Stomach (tissue), 9 donors: ENCODE data around the gene ASB16. TPM values are rescaled to one million over a fixed set of nuclear protein-coding genes. Genes with fewer than 3 reads are reported as not detected.
"Not testable (repeated sequence)": the region's sequence is repeated elsewhere in the genome, so short reads cannot be mapped to it uniquely, and the experiment has no call there.

ENCODE experiments used
- DNase-seq, 2 donors: peaks; one replicate each; pipeline versions ENCODE4 v3.0.0 to v3.0.0-alpha.2; 2013 to 2019
- H3K27ac ChIP-seq, 5 donors: fragments of 200-600 bp in 4 of 5; sonication (generic) in 4 of 5; one replicate each; pipeline ENCODE4 v1.5.1; 2013 to 2019; ENCODE audit warnings: mild to moderate bottlenecking in 1 of 5, moderate library complexity in 1 of 5
- H3K27me3 ChIP-seq, 3 donors: fragments of 200-600 bp; sonication (generic); one replicate each; pipeline ENCODE4 v1.5.1; 2017 to 2019; ENCODE audit warnings: mixed run types in 1 of 3
- H3K36me3 ChIP-seq, 4 donors: fragments of 200-600 bp; sonication (generic); 1 replicate in 3 of 4; 2 replicates in 1 of 4; pipeline ENCODE4 v1.5.1; 2016 to 2019
- H3K4me1 ChIP-seq, 4 donors: fragments of 200-600 bp; sonication (generic); one replicate each; pipeline ENCODE4 v1.5.1; 2016 to 2019
- H3K4me3 ChIP-seq, 4 donors: fragments of 200-600 bp; sonication (generic) in 3 of 4; one replicate each; pipeline ENCODE4 v1.5.1; 2016 to 2019; ENCODE audit warnings: mild to moderate bottlenecking in 1 of 4
- H3K9me3 ChIP-seq, 4 donors: fragments of 200-600 bp; sonication (generic); one replicate each; pipeline ENCODE4 v1.5.1; 2016 to 2019
- EP300 ChIP-seq: sonication (generic); formaldehyde crosslinking; IDR thresholded peaks from one replicate; pipeline ENCODE4 v1.6.1; 2017; ENCODE audit warnings: antibody characterized with exemption
- POLR2A ChIP-seq, 4 donors: fragments of 450-650 bp; IDR thresholded peaks; one replicate each; pipeline ENCODE4 v1.6.1; 2016; ENCODE audit warnings: antibody characterized with exemption in 4 of 4, control low read depth in 2 of 4, mild to moderate bottlenecking in 1 of 4, moderate library complexity in 1 of 4
- POLR2AphosphoS5 ChIP-seq, 3 donors: sonication (generic); formaldehyde crosslinking; IDR thresholded peaks; one replicate each; pipeline ENCODE4 v1.6.1; 2016; ENCODE audit warnings: antibody characterized with exemption in 3 of 3
- WGBS, 5 donors: extraction: QIAGEN DNeasy Blood & Tissue Kit in 3 of 5; methylation state at CpG; one replicate each; pipeline versions ENCODE4 v1.1.5 to v1.1.7; 2013 to 2018; 5-methylcytosine and 5-hydroxymethylcytosine counted together
- intact Hi-C: fragments of 100-400 bp; cut with DNase I; formaldehyde crosslinking; loops from one replicate; pipeline ENCODE4 v1.15.1; 2023; ENCODE audit warnings: low total_unique reads
- polyA plus RNA-seq, 3 donors: library from polyadenylated mRNA; stranded (reverse); fragments of 200-250 nt; gene quantifications; one replicate each; pipeline ENCODE4 v1.2.3, GENCODE V29; 2013
- total RNA-seq, 5 donors: library from RNA; depleted of rRNA; stranded (reverse); fragments of >200 nt; gene quantifications; one replicate each; pipeline versions ENCODE4 v1.1.0 to v1.2.3, GENCODE V29; 2014 to 2016
- TF ChIP-seq, protein P1 (sequence below), 7 experiments: fragments of 450-650 bp in 4 of 7; fragments of 200-600 bp in 3 of 7; sonication (generic) in 3 of 7; IDR thresholded peaks; one replicate each; pipeline ENCODE4 v1.5.1; 2016 to 2019; ENCODE audit warnings: antibody characterized with exemption in 7 of 7, control low read depth in 2 of 7, mild to moderate bottlenecking in 1 of 7
- donor health status: healthy with polysubstance abuse.
- donor health status: Bipolar disorder and iron deficiency.
- donor health status: healthy.

ASB16 gene
- total and polyA plus RNA-seq, 8 donors, result 0.30 to 0.73 (median 0.31) TPM; not detected in 5

DNA sequence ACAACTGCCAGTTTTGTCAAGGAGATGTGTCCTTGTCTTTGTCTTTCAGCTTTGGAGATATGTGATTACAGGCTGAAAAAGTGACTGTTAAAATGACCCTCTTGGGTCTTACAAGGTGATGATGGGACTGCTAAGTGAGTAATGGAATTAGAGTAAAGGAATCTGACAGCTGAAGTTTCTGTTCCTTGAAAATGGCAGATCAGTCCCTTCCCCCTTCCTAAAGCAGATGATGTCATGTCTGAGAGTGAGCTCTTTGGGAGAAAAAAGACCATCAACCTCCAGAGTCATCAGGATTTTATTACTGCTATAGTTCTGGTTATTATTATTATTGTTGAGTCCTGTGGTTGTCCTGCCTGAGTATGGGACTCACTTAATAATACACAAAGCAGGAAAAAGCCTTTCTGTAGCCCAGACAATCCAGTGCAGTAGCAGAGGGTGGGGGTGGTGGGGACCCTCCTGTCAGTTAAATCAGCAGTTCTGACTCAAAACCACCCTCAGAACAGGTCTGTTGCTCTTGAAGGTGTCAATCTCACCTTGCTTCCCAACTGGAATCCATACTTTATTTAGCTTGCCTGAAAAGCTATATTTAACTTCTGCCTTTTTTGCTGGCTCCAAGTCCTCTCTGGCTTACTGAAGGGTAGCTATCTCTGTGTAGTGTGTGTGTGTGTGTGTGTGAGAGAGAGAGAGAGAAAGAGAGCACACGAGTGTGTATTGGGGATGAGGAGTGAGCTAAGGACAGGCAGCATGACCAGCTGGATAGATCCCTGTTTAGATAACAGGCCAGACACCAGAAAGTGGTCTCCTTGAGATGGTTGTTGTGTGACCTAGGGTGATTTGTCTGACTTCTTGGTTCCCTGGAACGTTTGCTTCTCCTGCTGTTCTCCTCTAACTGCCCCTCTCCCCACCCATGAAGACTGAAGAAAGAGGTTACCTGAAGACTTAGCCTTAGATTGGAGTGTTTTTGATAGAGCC, 23.8 kb upstream of the ASB16 start:
- H3K4me3 ChIP-seq, result no peak overlapping the region
- intact Hi-C loops, result no loop called here
- TF ChIP-seq, protein P1, sequence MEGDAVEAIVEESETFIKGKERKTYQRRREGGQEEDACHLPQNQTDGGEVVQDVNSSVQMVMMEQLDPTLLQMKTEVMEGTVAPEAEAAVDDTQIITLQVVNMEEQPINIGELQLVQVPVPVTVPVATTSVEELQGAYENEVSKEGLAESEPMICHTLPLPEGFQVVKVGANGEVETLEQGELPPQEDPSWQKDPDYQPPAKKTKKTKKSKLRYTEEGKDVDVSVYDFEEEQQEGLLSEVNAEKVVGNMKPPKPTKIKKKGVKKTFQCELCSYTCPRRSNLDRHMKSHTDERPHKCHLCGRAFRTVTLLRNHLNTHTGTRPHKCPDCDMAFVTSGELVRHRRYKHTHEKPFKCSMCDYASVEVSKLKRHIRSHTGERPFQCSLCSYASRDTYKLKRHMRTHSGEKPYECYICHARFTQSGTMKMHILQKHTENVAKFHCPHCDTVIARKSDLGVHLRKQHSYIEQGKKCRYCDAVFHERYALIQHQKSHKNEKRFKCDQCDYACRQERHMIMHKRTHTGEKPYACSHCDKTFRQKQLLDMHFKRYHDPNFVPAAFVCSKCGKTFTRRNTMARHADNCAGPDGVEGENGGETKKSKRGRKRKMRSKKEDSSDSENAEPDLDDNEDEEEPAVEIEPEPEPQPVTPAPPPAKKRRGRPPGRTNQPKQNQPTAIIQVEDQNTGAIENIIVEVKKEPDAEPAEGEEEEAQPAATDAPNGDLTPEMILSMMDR (IDR thresholded peaks at IDR 0.05), result no peak
- TF ChIP-seq POLR2AphosphoS5 (IDR thresholded peaks at IDR 0.05), result no peak
- no peak for TF ChIP-seq POLR2A (IDR thresholded peaks at IDR 0.05)
- no peak for TF ChIP-seq EP300
- H3K4me1 ChIP-seq, result peaks cover 7 to 12% (median 11%) of the 10 kb centered on the region in 4 donors
- H3K9me3 ChIP-seq, result no peaks in the 10 kb centered on the region
- no peaks in the 10 kb centered on the region for H3K27me3 ChIP-seq
- peaks cover 0 to 10% (median 0%) of the 10 kb centered on the region in 4 donors for H3K36me3 ChIP-seq
- 46 to 69% (median 56%) methylated on average over 2 of the region's 2 CpGs for WGBS, 5 donors
- H3K27ac ChIP-seq, result no peak overlapping the region
- no peak for DNase-seq

DNA sequence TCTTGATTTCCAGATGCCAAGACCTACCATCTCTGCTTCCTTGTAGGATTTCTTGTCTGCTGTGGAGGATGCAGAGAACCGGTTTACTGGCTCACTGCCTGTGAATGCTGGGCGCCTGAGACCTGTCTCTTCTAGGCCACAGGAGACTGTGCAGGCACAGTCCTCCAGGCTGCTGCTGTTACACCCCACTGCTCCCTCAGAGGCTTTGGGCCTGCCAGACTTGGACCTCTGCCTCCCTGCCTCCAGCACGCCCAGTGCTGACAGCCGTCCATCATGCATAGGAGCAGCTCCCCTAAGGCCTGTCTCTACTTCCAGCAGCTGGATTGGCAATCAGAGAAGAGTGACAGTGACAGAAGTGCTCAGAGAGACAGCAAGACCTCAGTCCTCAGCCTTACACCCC, 22.7 kb upstream of the ASB16 start:
- Histone ChIP-seq H3K4me3 (no peak overlapping the region), H3K27ac (no peak overlapping the region), H3K9me3 (no peaks in the 10 kb centered on the region), H3K27me3 (no peaks in the 10 kb centered on the region), H3K36me3 (peaks cover 0 to 10% (median 0%) of the 10 kb centered on the region in 4 donors), H3K4me1 (peaks cover 0 to 3% (median under 1%) of the 10 kb centered on the region in 4 donors)
- 90 to 97% (median 94%) methylated on average over 3 to 4 of the region's 4 CpGs for WGBS, 5 donors
- no peak for DNase-seq
- intact Hi-C loops, result no loop called here
- no peak for TF ChIP-seq EP300
- TF ChIP-seq POLR2AphosphoS5 (IDR thresholded peaks at IDR 0.05), result no peak
- TF ChIP-seq, protein P1 (IDR thresholded peaks at IDR 0.05), result no peak
- TF ChIP-seq POLR2A (IDR thresholded peaks at IDR 0.05), result no peak

DNA sequence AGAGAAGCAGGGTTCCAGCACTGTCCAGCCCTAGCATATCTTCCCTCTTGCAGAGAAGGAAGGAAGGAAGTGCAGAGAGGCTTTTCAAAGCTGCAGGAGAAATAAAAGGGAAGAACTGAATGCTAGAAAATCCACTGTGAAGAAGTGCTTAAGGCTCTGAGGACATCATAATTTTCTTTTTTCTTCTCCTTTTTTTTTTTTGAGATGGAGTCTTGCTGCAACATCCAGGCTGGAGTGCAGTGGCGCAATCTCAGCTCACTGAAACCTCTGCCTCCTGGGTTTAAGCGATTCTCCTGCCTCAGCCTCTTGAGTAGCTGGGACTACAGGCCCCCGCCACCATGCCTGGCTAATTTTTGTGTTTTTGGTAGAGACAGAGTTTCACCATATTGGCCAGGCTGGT, 21.4 kb upstream of the ASB16 start:
- H3K4me1 ChIP-seq, H3K4me3 ChIP-seq, H3K27ac ChIP-seq, DNase-seq, intact Hi-C loops, H3K9me3 ChIP-seq, H3K27me3 ChIP-seq: not testable (repeated sequence)
- 92 to 93% (median 92%) methylated on average over 3 of the region's 3 CpGs for WGBS, 5 donors
- H3K36me3 ChIP-seq, result peaks cover 0 to 10% (median 0%) of the 10 kb centered on the region in 4 donors

DNA sequence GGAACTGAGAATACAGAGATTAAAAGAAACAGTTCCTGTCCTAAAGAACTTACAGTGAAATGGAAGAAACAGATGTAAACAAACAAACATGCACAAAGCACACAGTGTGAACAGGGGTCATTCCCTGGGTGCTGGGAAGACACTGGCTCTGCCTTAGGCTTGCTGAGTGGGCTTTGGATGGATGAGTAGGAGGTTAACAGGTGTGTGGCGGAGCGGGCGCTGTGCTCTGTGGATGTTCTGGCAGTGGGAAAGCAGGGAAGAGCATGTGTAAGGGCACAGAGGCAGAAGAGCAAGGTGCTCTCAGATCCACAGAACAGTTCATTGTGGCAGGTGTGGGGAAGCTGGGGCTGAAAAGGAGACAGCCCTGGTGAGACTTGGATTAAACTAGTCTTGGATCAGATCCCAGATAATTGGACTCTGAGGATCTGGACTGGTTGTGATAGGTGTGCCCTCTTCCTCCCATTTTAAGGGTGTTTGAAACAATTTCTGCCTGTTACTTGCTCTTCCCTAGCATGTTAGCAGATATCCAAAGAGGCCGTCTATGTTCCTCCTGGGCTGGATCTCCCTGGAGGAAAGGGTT, 20.7 kb upstream of the ASB16 start:
- Histone ChIP-seq H3K4me3 (no peak overlapping the region), H3K27ac (no peak overlapping the region), H3K4me1 (no peaks in the 10 kb centered on the region), H3K27me3 (no peaks in the 10 kb centered on the region), H3K36me3 (peaks cover 0 to 10% (median 0%) of the 10 kb centered on the region in 4 donors), H3K9me3 (no peaks in the 10 kb centered on the region)
- intact Hi-C loops, result no loop called here
- TF ChIP-seq POLR2AphosphoS5 (IDR thresholded peaks at IDR 0.05) (no peak), EP300 (no peak), POLR2A (IDR thresholded peaks at IDR 0.05) (no peak)
- TF ChIP-seq, protein P1 (IDR thresholded peaks at IDR 0.05), result no peak
- WGBS, 5 donors, result 93 to 96% (median 96%) methylated on average over 4 of the region's 4 CpGs
- no peak for DNase-seq
